WERI-Rb-1 (cell line): ENCODE data around the gene CALHM3.

ENCODE experiments used
- DNase-seq: peaks from one replicate; pipeline ENCODE4 v3.0.0-alpha.2; 2020
- H3K27ac ChIP-seq: fragments of 250-450 bp; sonication (Bioruptor Pico); 2 replicates; pipeline ENCODE4 v1.5.1; 2020; ENCODE audit warnings: mild to moderate bottlenecking, moderate library complexity
- H3K27me3 ChIP-seq: fragments of 250-450 bp; sonication (Bioruptor Pico); 2 replicates; pipeline ENCODE4 v1.5.1; 2021; ENCODE audit warnings: mild to moderate bottlenecking, low read depth, moderate library complexity; ENCODE audit not compliant: insufficient read depth, severe bottlenecking
- H3K36me3 ChIP-seq: fragments of 250-450 bp; sonication (Bioruptor Pico); 2 replicates; pipeline ENCODE4 v1.5.1; 2020; ENCODE audit warnings: mild to moderate bottlenecking, moderate library complexity
- H3K4me3 ChIP-seq: 2 replicates; pipeline ENCODE4 v1.5.1; 2011; ENCODE audit warnings: low read depth, mild to moderate bottlenecking, control low read depth, low read length
- H3K9me3 ChIP-seq: fragments of 250-450 bp; sonication (Bioruptor Pico); 2 replicates; pipeline ENCODE4 v1.5.1; 2021; ENCODE audit warnings: mild to moderate bottlenecking, moderate library complexity; ENCODE audit not compliant: severe bottlenecking
- TF ChIP-seq, protein P1 (sequence below): IDR thresholded peaks from 2 replicates; pipeline ENCODE4 v1.5.1; 2011; ENCODE audit warnings: low read depth, mild to moderate bottlenecking, control low read depth, inconsistent platforms, low read length

Gene CALHM3

DNA sequence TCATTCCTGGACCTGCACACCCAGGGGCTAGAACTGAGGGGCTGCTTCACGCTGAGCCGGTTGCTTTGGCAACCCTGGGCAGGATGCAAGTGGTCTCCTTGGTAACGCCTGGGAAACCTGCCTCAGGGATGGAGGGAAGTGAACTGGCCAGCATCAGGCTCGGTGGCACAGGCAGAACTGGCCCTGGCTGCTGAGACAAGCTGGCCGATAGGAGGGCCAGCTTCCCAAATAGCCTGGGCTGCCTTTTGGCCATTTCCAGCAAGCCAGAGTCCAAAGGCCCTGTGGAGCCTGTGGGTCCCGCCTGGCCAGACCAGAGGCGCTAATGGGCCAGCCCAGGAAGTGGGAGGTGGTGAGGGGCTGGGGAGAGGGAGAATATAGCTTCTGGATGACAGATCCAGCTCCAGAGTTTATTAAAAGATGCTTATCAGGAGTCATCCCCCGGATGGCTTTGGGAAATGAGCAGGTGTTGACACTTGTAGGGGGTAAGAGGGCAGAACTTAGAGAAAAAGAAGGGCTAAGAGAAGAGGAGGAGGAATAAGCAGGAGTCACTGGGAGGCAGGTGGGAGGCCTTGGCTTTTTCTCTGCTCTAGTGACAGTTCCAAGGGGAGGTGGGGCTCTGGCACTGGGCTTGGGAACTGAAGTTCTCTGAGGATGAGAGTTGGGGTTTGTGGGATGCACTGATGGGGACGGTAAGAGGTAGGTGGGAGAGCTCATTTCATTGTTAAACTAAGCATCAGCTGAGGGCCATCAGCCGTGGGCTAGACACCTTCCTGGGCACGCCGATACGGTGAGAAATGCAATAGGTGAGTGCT is 24.0 kb upstream of the CALHM3 start:
- DNase-seq, result no peak

DNA sequence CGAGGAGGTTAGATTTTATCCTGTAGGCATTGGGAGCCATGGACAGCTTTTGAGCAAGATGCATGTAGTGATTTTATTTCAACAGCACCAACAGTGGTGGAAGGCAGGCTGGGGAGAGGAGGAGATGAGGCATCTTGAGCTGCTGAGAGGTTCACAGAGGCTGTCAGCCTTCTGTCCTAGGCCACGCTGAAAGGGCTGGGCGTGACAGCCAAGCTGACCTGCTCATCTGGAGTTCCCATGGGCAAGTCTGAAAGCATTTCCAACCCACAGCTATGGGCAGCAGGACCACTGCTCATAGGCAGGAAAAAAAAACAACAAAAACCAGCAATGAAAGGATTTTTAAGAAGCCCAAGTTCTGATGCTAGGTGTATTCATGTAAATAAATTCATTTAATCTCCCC is 22.1 kb upstream of the CALHM3 start:
- H3K27ac ChIP-seq, result no peak overlapping the region

More for the DNA sequence above, 24.0 kb upstream of the CALHM3 start:
- TF ChIP-seq, protein P1, sequence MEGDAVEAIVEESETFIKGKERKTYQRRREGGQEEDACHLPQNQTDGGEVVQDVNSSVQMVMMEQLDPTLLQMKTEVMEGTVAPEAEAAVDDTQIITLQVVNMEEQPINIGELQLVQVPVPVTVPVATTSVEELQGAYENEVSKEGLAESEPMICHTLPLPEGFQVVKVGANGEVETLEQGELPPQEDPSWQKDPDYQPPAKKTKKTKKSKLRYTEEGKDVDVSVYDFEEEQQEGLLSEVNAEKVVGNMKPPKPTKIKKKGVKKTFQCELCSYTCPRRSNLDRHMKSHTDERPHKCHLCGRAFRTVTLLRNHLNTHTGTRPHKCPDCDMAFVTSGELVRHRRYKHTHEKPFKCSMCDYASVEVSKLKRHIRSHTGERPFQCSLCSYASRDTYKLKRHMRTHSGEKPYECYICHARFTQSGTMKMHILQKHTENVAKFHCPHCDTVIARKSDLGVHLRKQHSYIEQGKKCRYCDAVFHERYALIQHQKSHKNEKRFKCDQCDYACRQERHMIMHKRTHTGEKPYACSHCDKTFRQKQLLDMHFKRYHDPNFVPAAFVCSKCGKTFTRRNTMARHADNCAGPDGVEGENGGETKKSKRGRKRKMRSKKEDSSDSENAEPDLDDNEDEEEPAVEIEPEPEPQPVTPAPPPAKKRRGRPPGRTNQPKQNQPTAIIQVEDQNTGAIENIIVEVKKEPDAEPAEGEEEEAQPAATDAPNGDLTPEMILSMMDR, result no peak
- H3K9me3 ChIP-seq, result no peaks in the 10 kb centered on the region
- no peak overlapping the region for H3K4me3 ChIP-seq
- peak overlapping the region; percentile 21 for H3K27ac ChIP-seq
- H3K36me3 ChIP-seq, result no peaks in the 10 kb centered on the region
- H3K27me3 ChIP-seq, result no peaks in the 10 kb centered on the region

GRCh38 chr10:103500481-103500880 is 21.4 kb upstream of the CALHM3 start:
- H3K27ac ChIP-seq, result peak overlapping the region; percentile 50
- TF ChIP-seq, protein P1, result no peak
- H3K4me3 ChIP-seq, result no peak overlapping the region
- no peaks in the 10 kb centered on the region for H3K36me3 ChIP-seq
- no peaks in the 10 kb centered on the region for H3K27me3 ChIP-seq
- H3K9me3 ChIP-seq, result no peaks in the 10 kb centered on the region
- no peak for DNase-seq

More for the DNA sequence above, 22.1 kb upstream of the CALHM3 start:
- TF ChIP-seq, protein P1, result no peak
- Histone ChIP-seq H3K9me3 (no peaks in the 10 kb centered on the region), H3K27me3 (no peaks in the 10 kb centered on the region), H3K36me3 (no peaks in the 10 kb centered on the region), H3K4me3 (no peak overlapping the region)
- no peak for DNase-seq

- peaks cover 3% of the 10 kb centered on the region for H3K27me3 ChIP-seq
- H3K36me3 ChIP-seq, result no peaks in the 10 kb centered on the region
- H3K27ac ChIP-seq, result peak overlapping the region; percentile 50
- no peak overlapping the region for H3K4me3 ChIP-seq
- peak; percentile 82 for DNase-seq
- TF ChIP-seq, protein P1, result no peak
- no peaks in the 10 kb centered on the region for H3K9me3 ChIP-seq
Measured at GRCh38 chr10:103499881-103500280, 20.8 kb upstream of the CALHM3 start.

DNA sequence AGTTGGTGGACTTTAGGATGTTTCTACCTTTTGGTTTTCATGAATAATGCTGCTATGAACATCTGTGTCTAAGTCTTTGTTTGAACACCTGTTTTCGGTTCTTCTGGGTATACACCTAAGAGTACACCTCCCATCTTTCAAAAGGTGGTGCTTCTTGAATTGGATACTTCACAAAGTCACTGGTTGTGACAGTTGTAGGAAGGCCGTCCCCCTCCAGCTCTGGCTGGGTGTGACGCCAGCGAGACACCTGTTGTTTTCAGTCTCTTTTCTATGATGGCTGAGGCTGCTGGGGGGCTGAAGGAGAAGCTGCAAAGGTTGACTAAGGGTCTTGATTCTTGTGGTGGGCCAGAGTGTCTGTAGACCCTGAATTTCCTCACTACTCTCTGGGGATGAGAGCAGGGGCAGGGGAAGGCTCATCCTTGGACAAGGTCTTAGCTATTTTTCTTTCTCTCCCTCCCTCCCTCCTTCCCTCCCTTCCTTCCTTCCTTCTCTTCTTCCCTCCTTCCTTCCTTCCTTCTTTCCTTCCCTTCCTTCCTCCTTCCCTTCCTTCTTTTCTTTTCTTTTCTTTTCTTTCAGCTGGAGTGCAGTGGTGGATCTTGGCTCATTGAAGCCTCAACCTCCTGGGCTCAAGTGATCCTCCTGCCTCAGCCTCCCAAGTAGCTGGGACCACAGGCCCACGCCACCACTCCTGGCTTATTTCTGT is 20.0 kb upstream of the CALHM3 start:
- peaks cover 9% of the 10 kb centered on the region for H3K27me3 ChIP-seq
- H3K36me3 ChIP-seq, result no peaks in the 10 kb centered on the region
- TF ChIP-seq, protein P1, result no peak
- no peak overlapping the region for H3K27ac ChIP-seq
- DNase-seq, result no peak
- H3K4me3 ChIP-seq, result no peak overlapping the region
- no peaks in the 10 kb centered on the region for H3K9me3 ChIP-seq
